ENCODE measurements around the gene GM2A. TPM values are rescaled to one million over a fixed set of nuclear protein-coding genes. Genes with fewer than 3 reads are reported as not detected.
A peak's percentile ranks its signal among the peaks of the same experiment; 100 is the strongest.
"Not testable (repeated sequence)": the region's sequence is repeated elsewhere in the genome, so short reads cannot be mapped to it uniquely, and the experiment has no call there.

Gene GM2A
- total RNA-seq, 3 donors from 2014 or later: 22.0 to 32.1 (median 30.9) TPM

GRCh38 chr5:151254556-151254955, 1.6 kb downstream of the GM2A start:
- H3K4me1 ChIP-seq (ENCODE audit: low read depth): peaks cover 5% of the 10 kb centered on the region
- H3K36me3 ChIP-seq (ENCODE audit: low read depth): no peaks in the 10 kb centered on the region
- intact Hi-C loops (cut with DNase I, micrococcal nuclease): no loop called here
- TF ChIP-seq, protein P1, sequence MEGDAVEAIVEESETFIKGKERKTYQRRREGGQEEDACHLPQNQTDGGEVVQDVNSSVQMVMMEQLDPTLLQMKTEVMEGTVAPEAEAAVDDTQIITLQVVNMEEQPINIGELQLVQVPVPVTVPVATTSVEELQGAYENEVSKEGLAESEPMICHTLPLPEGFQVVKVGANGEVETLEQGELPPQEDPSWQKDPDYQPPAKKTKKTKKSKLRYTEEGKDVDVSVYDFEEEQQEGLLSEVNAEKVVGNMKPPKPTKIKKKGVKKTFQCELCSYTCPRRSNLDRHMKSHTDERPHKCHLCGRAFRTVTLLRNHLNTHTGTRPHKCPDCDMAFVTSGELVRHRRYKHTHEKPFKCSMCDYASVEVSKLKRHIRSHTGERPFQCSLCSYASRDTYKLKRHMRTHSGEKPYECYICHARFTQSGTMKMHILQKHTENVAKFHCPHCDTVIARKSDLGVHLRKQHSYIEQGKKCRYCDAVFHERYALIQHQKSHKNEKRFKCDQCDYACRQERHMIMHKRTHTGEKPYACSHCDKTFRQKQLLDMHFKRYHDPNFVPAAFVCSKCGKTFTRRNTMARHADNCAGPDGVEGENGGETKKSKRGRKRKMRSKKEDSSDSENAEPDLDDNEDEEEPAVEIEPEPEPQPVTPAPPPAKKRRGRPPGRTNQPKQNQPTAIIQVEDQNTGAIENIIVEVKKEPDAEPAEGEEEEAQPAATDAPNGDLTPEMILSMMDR (IDR thresholded peaks at IDR 0.05): no peak
- H3K4me3 ChIP-seq: no peak overlapping the region
- H3K9me3 ChIP-seq: no peaks in the 10 kb centered on the region
- DNase-seq (no peak), ATAC-seq (no peak)

- intact Hi-C loops (cut with DNase I, micrococcal nuclease); H3K4me1 ChIP-seq (ENCODE audit: low read depth); H3K36me3 ChIP-seq (ENCODE audit: low read depth); H3K4me3 ChIP-seq; ATAC-seq; DNase-seq; H3K9me3 ChIP-seq: not testable (repeated sequence)
Observed at GRCh38 chr5:151254990-151255389, 2.0 kb downstream of the GM2A start.

DNA sequence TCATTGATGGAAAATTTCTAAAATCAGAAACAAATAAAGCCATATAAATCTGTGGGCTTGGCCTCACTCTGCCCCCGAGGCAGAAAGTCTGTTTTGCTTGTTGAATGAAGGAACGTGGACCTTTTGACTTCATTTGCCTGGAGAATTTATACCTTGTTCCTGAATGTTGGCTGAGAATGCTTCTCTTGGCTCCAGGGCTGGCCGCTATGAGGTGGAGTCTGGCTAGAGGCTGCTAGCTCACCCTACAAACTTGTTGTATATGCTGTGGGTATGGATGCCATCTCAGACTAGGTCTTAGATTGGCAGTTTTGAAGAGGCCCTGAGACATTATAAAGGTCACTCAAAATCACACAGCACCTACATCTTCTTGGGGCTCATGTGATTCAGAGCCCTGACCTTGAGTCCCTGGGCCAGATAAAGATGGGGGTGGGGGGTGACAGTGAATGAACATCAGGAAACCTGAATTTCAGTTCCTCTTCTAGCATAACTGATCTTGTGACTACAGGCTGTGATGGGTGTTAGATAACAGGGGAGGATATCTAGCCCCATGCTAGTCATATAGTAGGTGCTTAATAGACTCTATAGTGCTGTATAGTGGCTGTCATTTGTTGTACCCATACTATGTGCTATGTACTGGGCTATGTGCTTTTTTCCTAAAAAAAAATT, 2.8 kb downstream of the GM2A start:
- DNase-seq (no peak), ATAC-seq (no peak)
- TF ChIP-seq, protein P1 (IDR thresholded peaks at IDR 0.05): no peak
- Histone ChIP-seq H3K36me3 (ENCODE audit: low read depth) (no peaks in the 10 kb centered on the region), H3K4me3 (no peak overlapping the region), H3K4me1 (ENCODE audit: low read depth) (peaks cover 5% of the 10 kb centered on the region), H3K9me3 (no peaks in the 10 kb centered on the region)
- intact Hi-C loops (cut with DNase I, micrococcal nuclease): no loop called here

DNA sequence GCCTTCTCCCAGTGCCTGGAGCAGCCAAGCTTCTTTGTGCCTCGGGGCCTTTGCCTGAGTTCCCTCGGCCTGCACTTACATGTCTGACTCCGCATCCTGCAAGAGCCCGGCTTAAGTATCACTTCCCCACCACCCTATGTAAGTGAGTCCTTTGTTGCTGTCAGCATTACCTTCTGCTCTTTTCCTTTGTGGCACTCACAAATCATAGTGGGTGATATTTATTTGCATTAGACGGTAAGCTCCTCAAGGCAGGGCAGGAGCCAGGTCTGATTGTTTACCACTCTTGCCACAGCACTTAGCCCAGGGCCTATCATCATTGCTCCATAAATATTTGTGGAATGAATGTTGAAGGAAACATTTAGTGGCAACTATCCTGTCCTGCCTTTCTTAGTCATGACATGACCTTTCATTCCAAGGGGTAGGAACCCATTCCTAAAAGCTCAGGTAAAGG, 4.8 kb downstream of the GM2A start:
- DNase-seq (no peak), ATAC-seq (no peak)
- H3K9me3 ChIP-seq: no peaks in the 10 kb centered on the region
- H3K36me3 ChIP-seq (ENCODE audit: low read depth): no peaks in the 10 kb centered on the region
- H3K4me3 ChIP-seq: no peak overlapping the region
- intact Hi-C loops (cut with DNase I, micrococcal nuclease): no loop called here
- peaks cover 5% of the 10 kb centered on the region for H3K4me1 ChIP-seq (ENCODE audit: low read depth)
- TF ChIP-seq, protein P1 (IDR thresholded peaks at IDR 0.05): no peak

DNA sequence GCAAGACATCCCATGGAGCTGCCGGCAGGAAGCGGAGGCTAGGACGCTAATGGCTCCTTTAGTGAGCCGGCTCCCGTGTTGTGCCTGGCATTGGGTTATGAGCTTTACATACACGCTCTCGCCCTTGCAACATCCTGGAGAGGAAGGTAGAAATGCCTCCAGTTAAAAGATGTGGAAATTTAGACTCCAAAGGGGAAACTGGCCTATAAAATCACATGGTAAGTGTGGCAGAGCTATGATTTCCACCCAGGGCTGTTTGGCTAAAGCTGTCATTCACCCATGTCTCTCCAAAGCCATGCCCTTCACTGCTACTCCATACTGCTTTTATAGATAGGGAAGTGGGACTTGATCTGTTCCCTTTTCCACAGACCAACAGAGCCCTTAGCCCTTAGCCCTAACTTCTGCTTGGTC, 5.2 kb downstream of the GM2A start:
- peaks cover 5% of the 10 kb centered on the region for H3K4me1 ChIP-seq (ENCODE audit: low read depth)
- no peak overlapping the region for H3K4me3 ChIP-seq
- ATAC-seq (peak; percentile 32), DNase-seq (no peak)
- no peaks in the 10 kb centered on the region for H3K9me3 ChIP-seq
- intact Hi-C loops (cut with DNase I, micrococcal nuclease): no loop called here
- H3K36me3 ChIP-seq (ENCODE audit: low read depth): no peaks in the 10 kb centered on the region
- TF ChIP-seq, protein P1 (IDR thresholded peaks at IDR 0.05): no peak

DNA sequence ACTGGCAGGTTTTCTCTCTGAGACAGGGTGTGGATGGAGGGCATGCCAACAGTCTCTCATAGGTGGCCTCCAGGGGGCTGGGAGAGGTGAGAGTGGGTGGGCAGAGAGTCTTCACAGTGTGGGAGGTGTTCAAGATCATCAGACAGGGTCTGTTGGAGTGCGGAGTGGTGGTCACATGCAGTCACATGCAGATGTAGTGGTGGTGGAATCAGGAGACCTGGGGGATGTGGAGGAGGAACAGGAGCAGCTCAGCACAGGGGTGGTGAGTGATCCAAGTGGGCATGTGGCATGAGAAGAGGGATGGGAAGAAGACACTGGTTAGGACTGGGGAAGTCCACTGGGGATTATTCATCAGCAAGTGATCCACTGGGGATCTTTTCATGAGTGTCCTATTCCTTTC, 5.8 kb downstream of the GM2A start:
- DNase-seq (no peak), ATAC-seq (no peak)
- intact Hi-C loops (cut with DNase I, micrococcal nuclease): no loop called here
- Histone ChIP-seq H3K4me1 (ENCODE audit: low read depth) (peaks cover 5% of the 10 kb centered on the region), H3K9me3 (no peaks in the 10 kb centered on the region), H3K4me3 (no peak overlapping the region), H3K36me3 (ENCODE audit: low read depth) (no peaks in the 10 kb centered on the region)
- TF ChIP-seq, protein P1 (IDR thresholded peaks at IDR 0.05): no peak
